NCI-H82 (cell line): Measurements from ENCODE around the gene OR52B6.
"Not testable (repeated sequence)": the region's sequence is repeated elsewhere in the genome, so short reads cannot be mapped to it uniquely, and the experiment has no call there.

Source experiments
- DNase-seq: peaks from one replicate; lab custom pipeline; 2025; lab: John Stamatoyannopoulos, UW

The OR52B6 gene

GRCh38 chr11:5596607-5597201 is 16.0 kb downstream of the OR52B6 start, which contains the start of gene TRIM6:
TRIM6 (plus strand) TSS chr11:5596637; CDS start chr11:5596898, 261 bp downstream.
- peak; percentile 23 for DNase-seq

GRCh38 chr11:5597953-5598352 is 17.3 kb downstream of the OR52B6 start:
- no peak for DNase-seq

DNA sequence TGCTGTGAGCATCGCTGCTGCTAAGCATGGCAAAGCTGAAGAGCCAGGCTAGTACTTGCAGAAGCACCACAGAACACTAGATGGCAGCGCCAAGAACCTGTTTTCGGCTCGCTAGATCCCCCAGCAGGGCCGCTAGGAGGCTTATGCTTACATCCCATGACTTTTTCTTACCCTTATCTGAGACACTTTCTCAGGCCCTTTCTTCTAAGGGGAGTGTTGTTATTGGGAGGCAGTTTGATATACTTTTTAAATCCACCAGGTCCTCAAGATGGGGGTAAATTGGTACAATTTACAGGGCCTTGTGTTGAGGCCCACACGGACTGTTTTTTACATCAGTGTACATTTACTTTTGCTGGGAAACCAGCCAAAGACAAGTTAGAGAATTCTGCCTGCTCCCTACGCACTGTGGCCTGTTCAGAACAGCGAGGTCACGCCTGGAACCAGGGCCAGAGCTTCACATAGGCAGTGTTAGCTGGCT is 19.7 kb downstream of the OR52B6 start:
- DNase-seq = peak; percentile 63

GRCh38 chr11:5602791-5603190 is 22.1 kb downstream of the OR52B6 start:
- DNase-seq = not testable (repeated sequence)

DNA sequence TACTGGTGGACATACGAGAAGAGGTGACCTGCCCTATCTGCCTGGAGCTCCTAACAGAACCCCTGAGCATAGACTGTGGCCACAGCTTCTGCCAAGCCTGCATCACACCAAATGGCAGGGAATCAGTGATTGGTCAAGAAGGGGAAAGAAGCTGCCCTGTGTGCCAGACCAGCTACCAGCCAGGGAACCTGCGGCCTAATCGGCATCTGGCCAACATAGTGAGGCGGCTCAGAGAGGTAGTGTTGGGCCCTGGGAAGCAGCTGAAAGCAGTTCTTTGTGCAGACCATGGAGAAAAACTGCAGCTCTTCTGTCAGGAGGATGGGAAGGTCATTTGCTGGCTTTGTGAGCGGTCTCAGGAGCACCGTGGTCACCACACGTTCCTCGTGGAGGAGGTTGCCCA is 22.6 kb downstream of the OR52B6 start:
- no peak for DNase-seq

GRCh38 chr11:5604896-5605295 is 24.2 kb downstream of the OR52B6 start:
- DNase-seq = no peak

DNA sequence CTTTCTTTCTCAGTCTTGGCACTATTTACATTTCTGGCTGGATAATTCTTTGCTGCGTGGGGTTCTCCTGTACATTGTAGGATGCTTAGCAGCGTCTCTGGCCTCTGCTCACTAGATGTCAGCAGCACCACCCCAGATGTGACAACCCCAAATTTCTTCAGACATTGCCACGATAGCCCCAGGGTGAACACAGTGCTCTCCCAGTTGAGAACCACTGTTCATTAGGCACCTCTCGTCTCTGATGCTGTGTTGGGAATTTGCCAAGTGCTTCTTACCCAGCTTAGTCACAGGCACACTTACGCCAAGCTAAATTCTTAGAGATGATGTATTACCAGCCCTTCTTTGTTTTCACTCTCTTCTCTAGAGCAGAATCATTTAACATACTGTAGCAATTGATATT is 25.2 kb downstream of the OR52B6 start:
- no peak for DNase-seq

DNA sequence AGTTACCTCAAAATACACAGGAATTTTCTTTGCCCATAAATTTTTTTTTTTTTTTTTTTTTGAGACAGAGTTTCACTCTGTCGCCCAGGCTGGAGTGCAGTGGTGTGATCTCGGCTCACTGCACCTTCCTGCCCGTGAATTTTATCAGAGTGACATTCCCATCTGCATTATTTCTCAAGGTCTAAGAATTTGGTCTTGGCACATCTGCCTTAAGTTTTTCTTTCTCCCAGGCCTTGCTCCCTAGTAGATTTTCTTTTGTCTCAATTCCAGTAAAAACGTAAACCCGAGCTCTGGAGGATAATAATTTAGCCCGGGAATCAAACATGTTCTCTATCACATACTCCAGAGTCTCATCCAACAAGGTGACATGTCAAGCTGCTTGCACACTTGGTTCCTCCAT is 28.1 kb downstream of the OR52B6 start:
- no peak for DNase-seq

- DNase-seq = no peak
Observed at GRCh38 chr11:5610446-5610845, 29.8 kb downstream of the OR52B6 start.

DNA sequence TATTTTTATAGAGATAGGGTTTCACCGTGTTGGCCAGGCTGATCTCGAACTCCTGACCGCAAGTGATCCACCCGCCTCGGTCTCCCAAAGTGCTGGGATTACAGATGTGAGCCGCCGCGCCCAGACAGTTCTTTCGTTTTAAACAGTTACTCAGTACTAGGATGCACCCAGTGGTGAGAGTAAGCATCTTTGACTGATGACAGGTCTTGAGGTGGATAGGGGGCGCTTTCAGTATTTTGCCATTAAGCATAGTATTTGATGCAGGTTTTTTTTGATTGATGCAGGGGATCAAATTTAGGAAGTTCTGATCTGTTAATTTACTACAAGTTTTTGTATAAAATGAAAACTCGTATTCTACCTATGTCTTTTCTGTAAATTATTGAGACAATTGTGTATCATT is 30.9 kb downstream of the OR52B6 start:
- no peak for DNase-seq

DNA sequence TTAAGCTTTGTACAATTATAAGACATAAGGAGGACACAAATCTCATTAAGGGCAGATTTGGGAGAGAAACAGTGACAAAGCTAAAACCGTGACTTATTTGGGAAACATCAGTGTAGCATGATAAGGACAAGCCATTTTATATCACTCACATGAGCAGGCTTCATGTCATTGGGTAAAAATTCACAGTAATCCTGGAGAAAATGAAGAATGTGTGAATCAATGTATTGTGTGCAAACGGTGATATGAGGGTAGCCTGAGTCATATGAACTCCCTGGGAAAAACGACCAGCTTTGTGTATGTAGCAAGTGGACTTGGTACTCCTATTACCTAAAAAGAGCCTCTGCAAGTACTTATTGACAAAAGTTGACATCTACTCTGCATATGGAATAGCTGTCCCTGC is 38.1 kb downstream of the OR52B6 start:
- DNase-seq = no peak

GRCh38 chr11:5620651-5621521 is 40.2 kb downstream of the OR52B6 start:
- DNase-seq = no peak

GRCh38 chr11:5621580-5621979 is 40.9 kb downstream of the OR52B6 start:
- no peak for DNase-seq

DNA sequence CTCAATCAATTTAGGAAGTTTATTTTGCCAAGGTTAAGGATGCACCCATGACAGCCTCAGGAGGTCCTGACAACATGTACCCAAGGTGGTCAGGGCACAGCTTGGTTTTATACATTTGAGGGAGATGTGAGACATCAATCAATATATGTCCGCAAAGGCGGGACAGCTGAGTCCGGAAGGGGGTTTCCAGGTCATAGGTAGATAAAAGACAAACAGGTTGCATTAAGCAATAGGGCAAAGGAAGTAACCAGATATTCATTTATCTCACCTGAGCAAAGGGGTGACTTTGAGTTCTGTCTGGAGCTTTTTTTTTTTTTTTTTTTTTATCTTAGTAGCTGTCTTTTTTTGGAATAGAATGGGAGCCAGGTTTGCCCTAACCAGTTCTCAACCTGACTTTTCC is 42.1 kb downstream of the OR52B6 start:
- DNase-seq = no peak

DNA sequence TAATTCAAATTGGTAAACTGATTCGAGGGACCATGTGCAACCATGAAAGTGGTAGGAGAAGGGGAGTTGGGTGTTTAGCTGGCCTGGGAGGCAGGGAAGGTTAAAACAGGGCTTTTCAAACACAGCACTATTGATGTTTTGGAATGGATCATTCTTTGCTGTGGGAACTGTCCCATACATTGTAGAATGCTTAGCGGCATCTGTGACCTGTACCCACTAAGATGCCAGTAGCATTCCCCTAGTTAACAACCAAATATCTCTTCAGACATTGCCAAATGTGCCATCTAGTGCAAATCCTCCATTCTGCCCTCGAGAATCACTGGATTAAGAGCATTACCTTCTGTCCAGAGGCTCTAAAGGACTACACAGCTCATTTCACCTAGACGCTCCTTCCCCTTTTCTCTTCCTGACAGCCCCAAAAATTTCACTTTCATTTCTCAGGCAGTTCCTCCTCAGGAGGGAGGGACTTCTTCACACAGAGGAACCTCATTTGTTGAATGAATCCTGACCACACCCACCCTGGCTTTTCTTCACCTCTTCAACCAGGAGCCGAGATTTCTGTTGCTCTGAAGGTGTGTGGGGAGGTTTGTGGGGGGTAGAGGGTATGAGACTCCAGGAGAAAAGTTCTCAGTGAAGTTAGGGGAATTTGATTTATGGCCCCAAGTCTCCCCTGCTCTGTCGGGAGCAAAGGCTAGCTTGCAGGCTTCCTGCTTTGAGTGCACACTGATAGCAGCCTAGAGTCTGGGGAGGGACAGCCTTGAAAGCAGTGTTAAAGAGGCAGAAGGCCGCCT is 44.0 kb downstream of the OR52B6 start, which contains the start of gene TRIM34:
TRIM34 (plus strand) TSS at position 513 of the 791 bp plus-strand sequence. CDS start 7,331 bp downstream, outside the sequence.
- no peak for DNase-seq

- no peak for DNase-seq
Observed at GRCh38 chr11:5625281-5625680, 44.6 kb downstream of the OR52B6 start.

GRCh38 chr11:5626196-5626595 is 45.5 kb downstream of the OR52B6 start:
- DNase-seq = no peak

DNA sequence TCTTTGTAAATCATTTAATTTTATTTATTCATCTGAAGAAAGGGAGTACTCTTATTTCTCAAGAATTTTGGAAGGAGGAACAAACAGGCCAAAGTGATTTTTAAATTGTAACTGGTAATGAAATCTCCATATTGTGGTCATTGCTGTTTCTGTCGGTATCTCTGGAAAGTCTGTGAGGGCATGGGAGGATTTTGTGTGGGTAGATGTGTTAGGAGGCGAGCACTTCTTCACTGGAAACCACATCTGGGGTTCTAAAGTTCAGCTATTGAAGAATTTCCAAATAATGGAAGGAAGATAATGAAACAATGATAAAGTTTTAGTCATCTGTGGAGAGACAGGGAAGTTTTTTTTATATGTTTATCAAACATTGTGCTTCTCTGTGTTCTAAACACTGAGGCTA is 50.7 kb downstream of the OR52B6 start:
- no peak for DNase-seq
